Psoas muscle (tissue), 8 donors: ENCODE measurements around the gene AGPS. TPM values are rescaled to one million over a fixed set of nuclear protein-coding genes. Genes with fewer than 3 reads are reported as not detected.

ENCODE experiments used
- ATAC-seq, 4 donors: fragments of 200-7000 bp; cut with Tn5 transposase; one replicate each; pipeline ENCODE4 v1.9.1; 2020; ENCODE audit warnings: moderate library complexity in 3 of 4, mild to moderate bottlenecking in 2 of 4
- DNase-seq, 2 donors: peaks; one replicate each; pipeline ENCODE4 v3.0.0-alpha.2; 2020
- H3K27ac ChIP-seq: fragments of 200-600 bp; one replicate; pipeline ENCODE4 v1.8.0; 2022
- H3K27me3 ChIP-seq, 3 donors: fragments of 200-600 bp in 1 of 3; one replicate each; pipeline versions ENCODE4 v1.6.1 to v1.8.0; 2013 to 2022; ENCODE audit warnings: low read length in 2 of 3, mild to moderate bottlenecking in 2 of 3, moderate library complexity in 1 of 3; ENCODE audit not compliant: insufficient read depth in 3 of 3
- H3K36me3 ChIP-seq, 2 donors: fragments of 200-600 bp in 1 of 2; one replicate each; pipeline versions ENCODE4 v1.6.1 to v1.8.0; 2013 to 2022; ENCODE audit warnings: low read depth in 1 of 2, mild to moderate bottlenecking in 1 of 2, moderate library complexity in 1 of 2; ENCODE audit not compliant: insufficient read depth in 1 of 2
- H3K4me1 ChIP-seq: fragments of 200-600 bp; one replicate; pipeline ENCODE4 v1.8.0; 2022
- H3K4me3 ChIP-seq: fragments of 200-600 bp; one replicate; pipeline ENCODE4 v1.8.0; 2022; ENCODE audit warnings: mild to moderate bottlenecking
- H3K9me3 ChIP-seq: fragments of 200-600 bp; one replicate; pipeline ENCODE4 v1.8.0; 2022
- WGBS, 3 donors: extraction: QIAGEN DNeasy Blood & Tissue Kit; methylation state at CpG; one replicate each; pipeline versions ENCODE4 v1.1.6 to v1.1.7; 2013; 5-methylcytosine and 5-hydroxymethylcytosine counted together
- intact Hi-C, 2 donors: fragments of 100-400 bp; cut with DNase I; formaldehyde crosslinking; loops; one replicate each; pipeline versions ENCODE4 v1.11.0 to v1.14.2; 2022
- polyA plus RNA-seq, 3 donors: library from polyadenylated mRNA; stranded (reverse); fragments of 200-250 nt; gene quantifications; one replicate each; pipeline ENCODE4 v1.2.3, GENCODE V29; 2013
- total RNA-seq, 4 donors: library from RNA; stranded (reverse); fragmentation: NEBNext Ultra II Directional in 2 of 4; extraction: Animal tissue kit (Norgen Biotek cat#: 25700) in 2 of 4; gene quantifications; one replicate each; pipeline versions ENCODE4 v1.2.1 to v1.2.4, GENCODE V29; 2021 to 2023
- TF ChIP-seq, protein P1 (sequence below): fragments of 200-600 bp; IDR thresholded peaks from one replicate; pipeline ENCODE4 v1.8.0; 2022; ENCODE audit warnings: antibody characterized with exemption
- donor health status: healthy with polysubstance abuse.
- donor health status: DM: no; HTN: no; CAD: no; lungs with moderate emphysema.
- donor health status: Bipolar disorder and iron deficiency.
- donor health status: healthy.
- donor health status: DM: yes; HTN: yes; CAD: no.
- donor health status: DM: no; HTN: no; CAD: no.
- donor health status: DM: no; HTN: no; CAD: no.
- donor health status: DM: yes; HTN: yes; CAD: no.

Gene AGPS
- total and polyA plus RNA-seq, 7 donors, result 7.8 to 32.2 (median 26.6) TPM

DNA sequence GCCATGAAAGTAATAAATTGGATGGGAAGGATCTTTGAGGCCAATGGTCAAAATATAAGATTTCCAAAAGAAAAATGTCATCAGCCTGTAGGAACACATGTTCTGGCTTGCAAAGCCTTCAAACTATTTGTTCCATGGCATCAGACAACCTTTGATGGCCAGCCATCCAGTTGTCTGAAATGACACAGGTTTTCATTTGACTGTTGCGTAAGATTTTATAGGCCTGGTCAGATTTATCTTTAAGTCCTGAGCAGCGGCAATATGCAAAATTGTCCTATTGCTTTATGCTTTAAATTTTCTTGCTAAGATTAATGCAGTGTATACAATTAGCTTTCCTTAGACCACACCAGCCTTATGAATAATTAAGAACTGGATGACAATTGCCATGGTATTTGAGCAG, 167.1 kb downstream of the AGPS start:
- Histone ChIP-seq H3K27ac (no peak overlapping the region), H3K9me3 (no peaks in the 10 kb centered on the region), H3K4me1 (no peaks in the 10 kb centered on the region), H3K27me3 (no peaks in the 10 kb centered on the region), H3K4me3 (no peak overlapping the region), H3K36me3 (no peaks in the 10 kb centered on the region)
- intact Hi-C loops, result loop anchor here in 1 of 2 donors (5.0 kb wide), 1 partner anchor 63 kb away; no protein-coding TSS in a partner anchor
- WGBS, 3 donors, result 95 to 100% (median 97%) methylated on average over 2 of the region's 2 CpGs
- ATAC-seq (no peak), DNase-seq (no peak)
- TF ChIP-seq, protein P1, sequence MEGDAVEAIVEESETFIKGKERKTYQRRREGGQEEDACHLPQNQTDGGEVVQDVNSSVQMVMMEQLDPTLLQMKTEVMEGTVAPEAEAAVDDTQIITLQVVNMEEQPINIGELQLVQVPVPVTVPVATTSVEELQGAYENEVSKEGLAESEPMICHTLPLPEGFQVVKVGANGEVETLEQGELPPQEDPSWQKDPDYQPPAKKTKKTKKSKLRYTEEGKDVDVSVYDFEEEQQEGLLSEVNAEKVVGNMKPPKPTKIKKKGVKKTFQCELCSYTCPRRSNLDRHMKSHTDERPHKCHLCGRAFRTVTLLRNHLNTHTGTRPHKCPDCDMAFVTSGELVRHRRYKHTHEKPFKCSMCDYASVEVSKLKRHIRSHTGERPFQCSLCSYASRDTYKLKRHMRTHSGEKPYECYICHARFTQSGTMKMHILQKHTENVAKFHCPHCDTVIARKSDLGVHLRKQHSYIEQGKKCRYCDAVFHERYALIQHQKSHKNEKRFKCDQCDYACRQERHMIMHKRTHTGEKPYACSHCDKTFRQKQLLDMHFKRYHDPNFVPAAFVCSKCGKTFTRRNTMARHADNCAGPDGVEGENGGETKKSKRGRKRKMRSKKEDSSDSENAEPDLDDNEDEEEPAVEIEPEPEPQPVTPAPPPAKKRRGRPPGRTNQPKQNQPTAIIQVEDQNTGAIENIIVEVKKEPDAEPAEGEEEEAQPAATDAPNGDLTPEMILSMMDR, result no peak

DNA sequence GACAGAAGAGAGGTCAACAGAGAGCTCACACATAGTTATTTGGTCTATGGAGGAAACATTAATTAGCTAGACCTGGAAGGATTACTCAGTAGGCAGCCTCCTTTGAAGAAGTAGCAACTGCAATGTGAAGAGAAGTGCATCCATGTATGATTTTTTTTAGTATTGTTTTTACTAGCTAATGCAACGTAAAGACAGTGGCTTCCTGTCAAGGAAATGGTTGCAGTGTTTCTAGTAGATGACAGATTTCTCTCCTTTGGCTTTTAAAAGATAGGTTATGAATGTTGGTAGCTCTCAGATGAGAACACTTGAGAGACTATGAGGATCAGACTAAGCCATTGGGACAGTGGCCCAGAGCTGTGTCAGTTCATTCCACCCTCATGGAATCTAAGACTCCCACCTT, 175.8 kb downstream of the AGPS start:
- DNase-seq (no peak), ATAC-seq (no peak)
- no peaks in the 10 kb centered on the region for H3K27me3 ChIP-seq
- H3K4me1 ChIP-seq, result no peaks in the 10 kb centered on the region
- WGBS, 3 donors, result 55 to 70% (median 57%) methylated on average over 1 of the region's 1 CpG
- no peaks in the 10 kb centered on the region for H3K36me3 ChIP-seq
- H3K4me3 ChIP-seq, result no peak overlapping the region
- H3K9me3 ChIP-seq, result no peaks in the 10 kb centered on the region
- intact Hi-C loops, result no loop called here
- TF ChIP-seq, protein P1, result no peak
- H3K27ac ChIP-seq, result no peak overlapping the region

DNA sequence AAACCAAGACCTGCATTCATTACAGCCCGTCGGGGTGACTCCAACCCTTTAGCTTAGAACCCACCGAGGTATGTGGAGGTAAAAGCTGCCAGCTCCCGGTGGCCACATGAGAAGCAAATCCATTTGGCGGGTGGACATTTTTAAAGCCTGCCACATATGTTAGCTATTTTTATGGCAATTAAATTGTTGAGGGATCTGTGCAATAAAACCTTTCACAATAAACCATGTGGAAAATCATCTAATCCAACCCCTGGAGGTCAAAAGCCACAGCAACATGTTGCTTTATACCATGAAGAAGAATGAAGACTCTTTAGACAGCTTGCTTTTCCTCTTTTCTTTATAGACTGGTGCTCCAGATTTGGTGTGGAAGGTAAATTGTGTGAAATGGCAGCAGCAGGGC, 176.3 kb downstream of the AGPS start:
- Histone ChIP-seq H3K9me3 (no peaks in the 10 kb centered on the region), H3K27ac (no peak overlapping the region), H3K36me3 (no peaks in the 10 kb centered on the region), H3K4me3 (no peak overlapping the region), H3K27me3 (no peaks in the 10 kb centered on the region), H3K4me1 (no peaks in the 10 kb centered on the region)
- 51 to 57% (median 55%) methylated on average over 5 of the region's 5 CpGs for WGBS, 3 donors
- TF ChIP-seq, protein P1, result no peak
- intact Hi-C loops, result no loop called here
- ATAC-seq (no peak), DNase-seq (no peak)

DNA sequence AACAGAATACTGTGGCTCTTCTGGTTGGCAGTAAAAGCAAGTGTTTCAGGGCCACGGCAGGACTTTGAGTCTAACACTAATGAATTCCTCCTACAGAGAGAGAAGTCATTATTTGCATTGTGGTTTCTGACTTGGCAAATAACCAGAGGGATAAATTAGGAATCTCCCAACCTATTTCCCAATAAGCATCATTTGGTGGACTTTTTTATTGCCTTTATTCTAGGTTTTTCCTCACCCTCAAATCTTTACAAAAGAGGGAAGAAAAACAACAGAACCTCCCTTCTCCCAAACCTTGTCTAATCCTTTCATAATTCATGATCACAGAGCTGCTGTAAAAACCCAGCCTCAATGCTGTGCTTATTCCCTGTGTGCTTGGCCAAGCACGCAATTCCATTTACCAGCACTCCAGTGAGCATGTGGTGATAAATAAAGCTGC, 179.7 kb downstream of the AGPS start:
- Histone ChIP-seq H3K4me3 (no peak overlapping the region), H3K27me3 (no peaks in the 10 kb centered on the region), H3K36me3 (no peaks in the 10 kb centered on the region), H3K27ac (no peak overlapping the region), H3K9me3 (no peaks in the 10 kb centered on the region), H3K4me1 (no peaks in the 10 kb centered on the region)
- ATAC-seq (no peak), DNase-seq (no peak)
- intact Hi-C loops, result no loop called here
- WGBS, 3 donors, result 51 to 60% (median 57%) methylated on average over 2 of the region's 2 CpGs
- TF ChIP-seq, protein P1, result no peak

DNA sequence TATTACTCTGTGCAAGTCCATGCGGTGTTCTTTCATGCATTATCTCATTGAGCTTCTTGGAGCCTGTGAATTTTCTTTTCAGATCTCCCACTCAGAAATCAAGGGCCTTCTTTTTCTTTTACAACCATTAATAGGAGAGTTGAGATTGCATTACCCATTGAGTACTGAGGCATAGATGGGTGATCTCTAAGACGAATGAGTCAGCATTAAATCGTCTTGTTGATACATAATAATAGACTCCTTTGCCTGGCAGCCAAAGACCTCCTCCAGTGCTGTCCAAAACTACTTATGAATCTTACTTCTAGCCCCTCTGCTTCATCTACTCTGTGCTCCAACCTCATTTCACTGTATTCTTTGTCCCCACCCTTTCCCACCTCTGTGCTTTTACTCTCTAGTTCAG, 180.5 kb downstream of the AGPS start:
- no peaks in the 10 kb centered on the region for H3K36me3 ChIP-seq
- no peaks in the 10 kb centered on the region for H3K4me1 ChIP-seq
- WGBS, 3 donors, result 55 to 74% (median 66%) methylated on average over 3 of the region's 3 CpGs
- H3K4me3 ChIP-seq, result no peak overlapping the region
- ATAC-seq, result no peak
- H3K27me3 ChIP-seq, result no peaks in the 10 kb centered on the region
- no peaks in the 10 kb centered on the region for H3K9me3 ChIP-seq
- no peak overlapping the region for H3K27ac ChIP-seq
- TF ChIP-seq, protein P1, result no peak
- no peak for DNase-seq
- intact Hi-C loops, result no loop called here
